K562 (cell line): ENCODE measurements around the gene ARHGAP30. TPM values are rescaled to one million over a fixed set of nuclear protein-coding genes. Genes with fewer than 3 reads are reported as not detected.

Experiments used
- ATAC-seq: fragments of 200-7000 bp; cut with Tn5 transposase; 3 replicates; pipeline ENCODE4 v1.9.1; 2020; ENCODE audit warnings: moderate library complexity
- BruUV-seq: library from RNA; stranded (reverse); fragments of 400-500 nt; replicated peaks from 2 replicates; lab custom pipeline; 2021; lab: Mats Ljungman, UMichigan
- CTCF ChIA-PET: fragments of 300-600 bp; formaldehyde crosslinking; extraction: SDS; loops from one replicate; lab custom pipeline; 2021; ENCODE audit warnings: low intra/inter-chr PET ratio; lab: Yijun Ruan, JAX
- POLR2A ChIA-PET: fragments of 300-600, 350-650 bp; sonication (Branson Sonifier 250); formaldehyde crosslinking; extraction: SDS; loops from one replicate; lab custom pipeline; 2021; ENCODE audit warnings: antibody characterized with exemption, inconsistent platforms; lab: Yijun Ruan, JAX
- DNase-seq, 4 experiments: peaks; one replicate each; pipeline versions ENCODE4 v3.0.0 to v3.0.0-alpha.2; 2011 to 2018; ENCODE audit warnings: low spot score in 3 of 4, mixed read lengths in 3 of 4; ENCODE audit errors: extremely low read depth in 1 of 4
- FAIRE-seq: peaks from 2 replicates; lab custom pipeline; 2011; peaks lifted over from hg19 to GRCh38; lab: Jason Lieb, UNC
- H2AFZ ChIP-seq: 2 replicates; pipeline ENCODE4 v1.6.0; 2011; ENCODE audit warnings: low read depth, low read length, control low read depth, inconsistent platforms
- H3K27ac ChIP-seq: fragments of 200-600 bp; 3 replicates; pipeline ENCODE4 v1.8.0; 2011; ENCODE audit warnings: low read depth, mild to moderate bottlenecking, control low read depth, inconsistent platforms, low read length, moderate library complexity, mixed read lengths; ENCODE audit errors: extremely low read depth
- H3K27me3 ChIP-seq, 2 experiments: fragments of 300-600 bp in 1 of 2; 2 replicates in 1 of 2; 3 replicates in 1 of 2; pipeline versions ENCODE4 v1.6.0 to v1.8.0; 2011; ENCODE audit warnings: inconsistent platforms in 2 of 2, low read length in 2 of 2, mild to moderate bottlenecking in 1 of 2, mixed read lengths in 1 of 2, moderate library complexity in 1 of 2; ENCODE audit not compliant: control insufficient read depth in 2 of 2, insufficient read depth in 2 of 2
- H3K36me3 ChIP-seq: fragments of 300-600 bp; 3 replicates; pipeline ENCODE4 v1.8.0; 2011; ENCODE audit warnings: mild to moderate bottlenecking, low read length, inconsistent platforms; ENCODE audit not compliant: control insufficient read depth, insufficient read depth
- H3K4me1 ChIP-seq, 2 experiments: fragments of 200-600 bp in 1 of 2; replicated peaks in 1 of 2; 2 replicates in 1 of 2; 3 replicates in 1 of 2; pipeline versions ENCODE4 v1.5.1 to v1.8.0; 2011; ENCODE audit warnings: inconsistent platforms in 2 of 2, low read length in 2 of 2, mild to moderate bottlenecking in 1 of 2, mixed read lengths in 1 of 2, moderate library complexity in 1 of 2; ENCODE audit not compliant: control insufficient read depth in 2 of 2, insufficient read depth in 2 of 2
- H3K4me2 ChIP-seq: 2 replicates; pipeline ENCODE4 v1.6.1; 2011; ENCODE audit warnings: low read length, control low read depth, inconsistent platforms, mixed read lengths; ENCODE audit not compliant: insufficient read depth
- H3K4me3 ChIP-seq: fragments of 200-600 bp; sonication (generic), shearing (Covaris generic); 2 replicates; pipeline ENCODE4 v1.5.1; 2016; ENCODE audit warnings: control low read depth, inconsistent platforms
- H3K79me2 ChIP-seq: fragments of 200-600 bp; 3 replicates; pipeline ENCODE4 v1.8.0; 2011; ENCODE audit warnings: low read length, inconsistent platforms; ENCODE audit not compliant: control insufficient read depth, insufficient read depth
- H3K9ac ChIP-seq, 2 experiments: 2 replicates each; pipeline versions ENCODE4 v1.6.0 to v1.6.1; 2011; ENCODE audit warnings: low read depth in 2 of 2, low read length in 2 of 2, control low read depth in 1 of 2, inconsistent platforms in 1 of 2, mild to moderate bottlenecking in 1 of 2, mixed read lengths in 1 of 2; ENCODE audit not compliant: insufficient read depth in 1 of 2
- H3K9me1 ChIP-seq: one replicate; pipeline ENCODE4 v1.6.0; 2011; ENCODE audit warnings: inconsistent platforms, mild to moderate bottlenecking, low read length, moderate library complexity; ENCODE audit not compliant: control insufficient read depth, insufficient read depth
- H3K9me3 ChIP-seq: replicated peaks from 2 replicates; pipeline ENCODE4 v1.5.1; 2011; ENCODE audit warnings: low read depth, low read length, inconsistent platforms; ENCODE audit not compliant: control insufficient read depth, insufficient read depth
- H4K20me1 ChIP-seq: replicated peaks from 2 replicates; pipeline ENCODE4 v1.6.1; 2011; ENCODE audit warnings: low read length, inconsistent platforms, mixed read lengths; ENCODE audit not compliant: control insufficient read depth, insufficient read depth
- CBFB ChIP-seq: sonication (generic); formaldehyde crosslinking; IDR thresholded peaks from 2 replicates; pipeline ENCODE4 v1.4.0; 2020; ENCODE audit warnings: mild to moderate bottlenecking, missing genetic modification reagents
- CTCFL ChIP-seq: IDR thresholded peaks from 2 replicates; pipeline ENCODE4 v1.6.1; 2011; ENCODE audit warnings: borderline replicate concordance, low read depth, mild to moderate bottlenecking, moderate library complexity, low read length; ENCODE audit not compliant: insufficient read depth, poor library complexity, severe bottlenecking
- ELF1 ChIP-seq: fragments of 200-800 bp; sonication (Bioruptor generic); IDR thresholded peaks from 2 replicates; pipeline ENCODE4 v1.6.1; 2016; ENCODE audit warnings: missing genetic modification characterization, missing compliant biosample characterization
- POU5F1 ChIP-seq: fragments of 150-350 bp; IDR thresholded peaks from 2 replicates; pipeline ENCODE4 v1.6.1; 2014; ENCODE audit warnings: borderline replicate concordance, low read length, low read depth, mild to moderate bottlenecking; ENCODE audit not compliant: partially characterized antibody
- SIRT6 ChIP-seq: IDR thresholded peaks from one replicate; pipeline ENCODE4 v1.6.1; 2012; ENCODE audit warnings: low read depth, mild to moderate bottlenecking, control low read depth, inconsistent platforms, low read length, moderate library complexity
- TAF1 ChIP-seq: IDR thresholded peaks from 2 replicates; pipeline ENCODE4 v1.6.1; 2011; ENCODE audit warnings: mild to moderate bottlenecking, low read length, moderate library complexity; ENCODE audit not compliant: insufficient read depth, control insufficient read depth, severe bottlenecking; ENCODE audit errors: extremely low read depth
- ZNF224 ChIP-seq: sonication (generic); formaldehyde crosslinking; IDR thresholded peaks from 2 replicates; pipeline ENCODE4 v1.8.0; 2022; ENCODE audit warnings: mild to moderate bottlenecking, missing genetic modification reagents
- ZNF24 ChIP-seq: fragments of 450-650 bp; IDR thresholded peaks from 2 replicates; pipeline ENCODE4 v1.6.1; 2016
- ZNF76 ChIP-seq: fragments of 250-450 bp; sonication (Bioruptor Pico); IDR thresholded peaks from 2 replicates; pipeline ENCODE4 v1.4.0; 2020; ENCODE audit warnings: mild to moderate bottlenecking, moderate library complexity, borderline replicate concordance
- ZSCAN29 ChIP-seq: fragments of 450-650 bp; IDR thresholded peaks from 2 replicates; pipeline ENCODE4 v1.6.1; 2017
- WGBS: fragments of 100-300 bp; shearing (Covaris generic); methylation state at CpG from one replicate; pipeline ENCODE4 v1.1.6; 2016; ENCODE audit warnings: low coverage, mixed read lengths; ENCODE audit not compliant: insufficient coverage; ENCODE audit errors: missing lambda C conversion rate; 5-methylcytosine and 5-hydroxymethylcytosine counted together
- in situ Hi-C: fragments of 300-500 bp; cut with MboI; formaldehyde crosslinking; loops from 4 replicates; pipeline ENCODE4 v1.15.0; 2018; ENCODE audit warnings: inconsistent platforms, mixed read lengths
- intact Hi-C: fragments of 100-400 bp; cut with micrococcal nuclease; formaldehyde crosslinking; loops from 2 replicates; pipeline ENCODE4 v1.14.2; 2022
- polyA plus RNA-seq, 8 experiments: library from polyadenylated mRNA; depleted of rRNA in 4 of 8; stranded (reverse) in 5 of 8; unstranded in 3 of 8; fragments of >200 nt; fragmentation: Nextera tagmentation in 2 of 8; fragmentation: Illumina TruSeq in 1 of 8; extraction: Ambion mirVana in 2 of 8; extraction: Trizol in 1 of 8; gene quantifications; 2 replicates each; pipeline versions ENCODE4 v1.2.1 to v1.2.3, GENCODE V29; 2011 to 2014; ENCODE audit warnings: inconsistent platforms in 1 of 8, missing spikeins in 1 of 8
- total RNA-seq, 7 experiments: library from RNA; depleted of rRNA in 6 of 7; stranded (reverse); fragments of >200 nt in 6 of 7; fragmentation: Illumina TruSeq in 2 of 7; extraction: Trizol in 2 of 7; gene quantifications; 2 replicates each; pipeline versions ENCODE4 v1.2.1 to v1.2.3, GENCODE V29; 2011 to 2021; ENCODE audit warnings: low replicate concordance in 1 of 7
- TF ChIP-seq, protein P1 (sequence below), 3 experiments: fragments of 200-800 bp in 1 of 3; fragments of 250-450 bp in 1 of 3; fragments of 450-650 bp in 1 of 3; sonication (Bioruptor Pico) in 1 of 3; sonication (Bioruptor generic) in 1 of 3; formaldehyde crosslinking in 1 of 3; IDR thresholded peaks; 2 replicates each; pipeline versions ENCODE4 v1.6.1 to v1.8.0; 2016 to 2022; ENCODE audit warnings: mild to moderate bottlenecking in 2 of 3, missing genetic modification characterization in 2 of 3, missing compliant biosample characterization in 1 of 3, moderate library complexity in 1 of 3
- TF ChIP-seq, protein P2 (sequence below): fragments of 250-450 bp; sonication (Bioruptor Pico); IDR thresholded peaks from 2 replicates; pipeline ENCODE4 v1.4.0; 2020; ENCODE audit warnings: mild to moderate bottlenecking, moderate library complexity

ARHGAP30 gene
- total and polyA plus RNA-seq, 9 of the 15 experiments (the other 6 are each of a cell fraction or from before 2014, with no cell fraction given), result 0.01 to 0.73 (median 0.12) TPM

GRCh38 chr1:161115132-161115711, 45.5 kb upstream of the ARHGAP30 start:
- H3K36me3 ChIP-seq, result peaks cover 68% of the 10 kb centered on the region
- H3K9me3 ChIP-seq, result no peaks in the 10 kb centered on the region
- no peaks in the 10 kb centered on the region for H3K9me1 ChIP-seq
- intact Hi-C loops (no loop called here), in situ Hi-C loops (no loop called here)
- no peak overlapping the region for H2AFZ ChIP-seq
- no peaks in the 10 kb centered on the region; a peak in 1 of 5 replicates for H3K27me3 ChIP-seq
- peaks cover 25 to 46% of the 10 kb centered on the region in 2 experiments for H3K4me1 ChIP-seq
- H3K27ac ChIP-seq, result peak overlapping the region; percentile 28; the same call in 1 of the 3 replicates
- FAIRE-seq (peak; percentile 57), DNase-seq (peak in 1 of 4 experiments; percentile 50), ATAC-seq (peak; percentile 10)
- H3K79me2 ChIP-seq, result peaks cover 98% of the 10 kb centered on the region
- H4K20me1 ChIP-seq, result no peaks in the 10 kb centered on the region; the same call in 1 of the 2 replicates
- POLR2A ChIA-PET, result interaction anchor here (1.4 to 5.3 kb wide), 3 partner anchors 12 to 17 kb away, joined by 4 to 39 read pairs (median 4); partner anchors contain the start of gene DEDD
- 50% methylated on average over 12 of the region's 12 CpGs for WGBS
- H3K9ac ChIP-seq, result no peak overlapping the region; a peak in 1 of 4 replicates
- no peak overlapping the region for H3K4me3 ChIP-seq
- no TSS peak for BruUV-seq
- CTCF ChIA-PET, result no interaction called here
- peak overlapping the region; percentile 98; the same call in 1 of the 2 replicates for H3K4me2 ChIP-seq
- TF ChIP-seq ZNF224 (no peak), ZNF24 (no peak), CBFB (CRISPR knock-in tag) (no peak), ZNF76 (no peak), ZSCAN29 (no peak), POU5F1 (no peak), CTCFL (no peak), SIRT6 (no peak), TAF1 (no peak), ELF1 (tag) (no peak)
- TF ChIP-seq, protein P1, sequence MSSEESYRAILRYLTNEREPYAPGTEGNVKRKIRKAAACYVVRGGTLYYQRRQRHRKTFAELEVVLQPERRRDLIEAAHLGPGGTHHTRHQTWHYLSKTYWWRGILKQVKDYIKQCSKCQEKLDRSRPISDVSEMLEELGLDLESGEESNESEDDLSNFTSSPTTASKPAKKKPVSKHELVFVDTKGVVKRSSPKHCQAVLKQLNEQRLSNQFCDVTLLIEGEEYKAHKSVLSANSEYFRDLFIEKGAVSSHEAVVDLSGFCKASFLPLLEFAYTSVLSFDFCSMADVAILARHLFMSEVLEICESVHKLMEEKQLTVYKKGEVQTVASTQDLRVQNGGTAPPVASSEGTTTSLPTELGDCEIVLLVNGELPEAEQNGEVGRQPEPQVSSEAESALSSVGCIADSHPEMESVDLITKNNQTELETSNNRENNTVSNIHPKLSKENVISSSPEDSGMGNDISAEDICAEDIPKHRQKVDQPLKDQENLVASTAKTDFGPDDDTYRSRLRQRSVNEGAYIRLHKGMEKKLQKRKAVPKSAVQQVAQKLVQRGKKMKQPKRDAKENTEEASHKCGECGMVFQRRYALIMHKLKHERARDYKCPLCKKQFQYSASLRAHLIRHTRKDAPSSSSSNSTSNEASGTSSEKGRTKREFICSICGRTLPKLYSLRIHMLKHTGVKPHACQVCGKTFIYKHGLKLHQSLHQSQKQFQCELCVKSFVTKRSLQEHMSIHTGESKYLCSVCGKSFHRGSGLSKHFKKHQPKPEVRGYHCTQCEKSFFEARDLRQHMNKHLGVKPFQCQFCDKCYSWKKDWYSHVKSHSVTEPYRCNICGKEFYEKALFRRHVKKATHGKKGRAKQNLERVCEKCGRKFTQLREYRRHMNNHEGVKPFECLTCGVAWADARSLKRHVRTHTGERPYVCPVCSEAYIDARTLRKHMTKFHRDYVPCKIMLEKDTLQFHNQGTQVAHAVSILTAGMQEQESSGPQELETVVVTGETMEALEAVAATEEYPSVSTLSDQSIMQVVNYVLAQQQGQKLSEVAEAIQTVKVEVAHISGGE (CRISPR knock-in tag; IDR thresholded peaks at IDR 0.05), result no peak
- TF ChIP-seq, protein P2, sequence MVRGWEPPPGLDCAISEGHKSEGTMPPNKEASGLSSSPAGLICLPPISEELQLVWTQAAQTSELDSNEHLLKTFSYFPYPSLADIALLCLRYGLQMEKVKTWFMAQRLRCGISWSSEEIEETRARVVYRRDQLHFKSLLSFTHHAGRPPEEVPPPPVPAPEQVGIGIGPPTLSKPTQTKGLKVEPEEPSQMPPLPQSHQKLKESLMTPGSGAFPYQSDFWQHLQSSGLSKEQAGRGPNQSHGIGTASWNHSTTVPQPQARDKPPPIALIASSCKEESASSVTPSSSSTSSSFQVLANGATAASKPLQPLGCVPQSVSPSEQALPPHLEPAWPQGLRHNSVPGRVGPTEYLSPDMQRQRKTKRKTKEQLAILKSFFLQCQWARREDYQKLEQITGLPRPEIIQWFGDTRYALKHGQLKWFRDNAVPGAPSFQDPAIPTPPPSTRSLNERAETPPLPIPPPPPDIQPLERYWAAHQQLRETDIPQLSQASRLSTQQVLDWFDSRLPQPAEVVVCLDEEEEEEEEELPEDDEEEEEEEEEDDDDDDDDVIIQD (CRISPR knock-in tag), result no peak
